ENCODE measurements around the gene IRF4.
A peak's percentile ranks its signal among the peaks of the same experiment; 100 is the strongest.

The IRF4 gene

GRCh38 chr6:445571-446417 lies 54.2 kb downstream of the IRF4 start:
- DNase-seq: no peak

DNA sequence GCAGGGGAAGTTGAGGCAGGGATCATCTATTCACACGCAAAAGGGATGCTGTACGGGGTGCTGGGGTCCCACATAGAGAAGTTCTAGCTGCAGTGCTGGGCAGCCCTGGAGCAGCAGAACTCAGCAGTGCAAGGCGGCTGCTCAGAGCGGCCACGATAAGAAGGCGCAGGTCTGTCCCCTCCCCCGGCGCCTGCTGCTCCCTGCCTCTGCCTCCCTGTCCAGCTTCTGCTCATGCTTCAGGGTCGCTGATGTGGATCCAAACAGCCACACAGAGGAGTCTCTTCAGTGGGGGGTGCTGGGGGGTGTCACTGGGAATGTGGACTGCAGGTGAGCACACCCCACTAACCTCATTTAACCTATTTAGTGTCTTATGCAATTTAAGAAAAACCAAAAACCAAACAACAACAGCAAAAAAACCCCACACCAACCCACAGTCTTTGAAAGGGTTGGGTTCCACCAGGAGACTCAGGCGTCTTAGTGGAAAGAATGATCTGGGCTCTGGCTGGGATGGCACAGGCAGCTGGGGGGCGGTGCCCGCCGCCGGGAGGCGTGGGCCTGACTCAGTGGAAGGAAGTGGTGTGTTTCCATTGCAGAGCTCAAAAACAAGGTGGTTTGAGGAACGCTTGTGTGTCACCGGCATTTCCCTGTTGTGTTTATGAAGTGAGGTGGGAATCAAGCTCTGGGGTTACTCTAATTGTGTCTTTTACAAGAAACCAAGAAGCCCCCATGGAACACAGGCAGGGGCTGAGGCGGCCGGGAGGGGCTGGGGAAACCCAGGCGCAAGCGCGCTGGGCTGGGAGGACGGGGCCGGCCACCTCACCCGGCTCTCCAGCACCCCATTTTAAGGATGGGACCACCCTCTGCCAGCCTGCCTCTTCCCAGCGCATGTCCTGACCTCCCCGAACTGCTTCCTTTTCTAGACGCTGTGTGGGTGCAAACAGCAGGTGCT lies 55.1 kb downstream of the IRF4 start:
- DNase-seq: peak; percentile 92

DNA sequence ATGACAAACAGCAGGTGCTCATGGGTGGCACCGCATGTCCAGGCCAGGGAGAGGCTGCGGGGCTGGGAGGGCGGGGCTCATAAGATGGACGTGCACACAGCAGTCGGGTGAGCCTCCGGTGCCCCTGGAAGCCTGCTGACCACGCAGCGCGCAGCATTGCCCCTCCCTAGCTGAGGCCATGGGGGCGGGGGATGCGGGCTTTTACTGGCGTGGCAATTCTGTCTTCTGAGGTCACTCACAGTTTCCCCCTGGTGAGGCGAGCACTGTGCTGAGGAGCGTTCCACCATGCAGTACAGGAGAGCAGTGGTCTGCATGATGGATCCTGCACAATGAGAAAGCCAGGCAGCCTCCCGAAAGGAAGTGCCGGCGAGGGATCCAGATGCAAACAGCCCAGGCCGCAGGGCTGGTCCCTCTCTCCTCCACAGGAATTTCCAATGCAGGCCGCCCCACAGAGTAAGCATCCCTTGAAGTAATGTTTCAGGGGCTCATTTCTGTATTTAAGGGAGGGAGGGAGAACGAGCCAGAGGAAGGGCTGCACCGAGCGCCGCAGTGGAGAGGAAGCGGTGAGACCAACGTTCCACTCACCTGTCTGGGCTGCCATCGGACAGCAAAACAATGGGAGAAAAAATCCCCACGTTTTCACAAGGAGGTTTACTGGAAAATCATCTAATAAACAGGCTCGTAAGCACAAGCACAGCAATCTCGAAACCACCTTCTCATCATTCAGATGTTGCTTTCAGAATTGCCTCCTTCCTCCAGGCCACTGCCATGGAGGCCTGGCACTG lies 56.0 kb downstream of the IRF4 start:
- DNase-seq: peak; percentile 70

DNA sequence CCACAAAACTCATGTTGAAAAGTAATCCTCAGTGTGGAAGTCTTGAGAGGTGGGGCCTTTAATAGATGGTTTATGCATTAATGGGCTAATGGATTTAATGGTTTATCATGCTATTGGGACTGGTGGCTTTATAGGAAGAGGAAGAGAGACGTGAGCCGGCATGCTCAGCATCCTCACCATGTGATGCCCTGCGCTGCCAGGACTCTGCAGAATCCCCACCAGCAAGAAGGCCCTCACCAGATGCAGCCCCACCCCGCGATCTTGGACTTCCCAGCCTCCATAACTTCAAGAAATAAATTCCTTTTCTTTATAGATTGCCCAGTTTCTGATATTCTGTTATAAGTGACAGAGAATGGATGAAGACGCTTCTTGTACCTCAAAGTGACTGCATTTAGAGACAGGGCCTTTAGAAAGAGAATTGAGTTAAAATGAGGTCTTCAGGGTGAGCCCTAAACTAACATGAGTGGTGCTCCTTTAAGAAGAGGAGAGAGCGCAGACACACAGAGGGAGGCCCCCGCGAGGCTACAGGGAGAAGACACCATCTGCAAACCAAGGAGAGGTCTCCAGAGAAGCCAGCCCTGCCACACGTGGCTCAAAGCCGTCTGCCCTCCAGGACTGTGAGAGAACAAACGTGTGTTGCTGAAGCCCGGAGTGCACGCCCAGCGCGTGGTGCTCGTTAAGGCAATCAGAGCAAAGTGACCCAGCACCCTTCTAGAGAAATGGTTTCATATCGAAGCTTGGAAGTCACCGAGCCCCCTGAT lies 56.9 kb downstream of the IRF4 start:
- DNase-seq: no peak

GRCh38 chr6:449057-449430 lies 57.5 kb downstream of the IRF4 start:
- DNase-seq: no peak

DNA sequence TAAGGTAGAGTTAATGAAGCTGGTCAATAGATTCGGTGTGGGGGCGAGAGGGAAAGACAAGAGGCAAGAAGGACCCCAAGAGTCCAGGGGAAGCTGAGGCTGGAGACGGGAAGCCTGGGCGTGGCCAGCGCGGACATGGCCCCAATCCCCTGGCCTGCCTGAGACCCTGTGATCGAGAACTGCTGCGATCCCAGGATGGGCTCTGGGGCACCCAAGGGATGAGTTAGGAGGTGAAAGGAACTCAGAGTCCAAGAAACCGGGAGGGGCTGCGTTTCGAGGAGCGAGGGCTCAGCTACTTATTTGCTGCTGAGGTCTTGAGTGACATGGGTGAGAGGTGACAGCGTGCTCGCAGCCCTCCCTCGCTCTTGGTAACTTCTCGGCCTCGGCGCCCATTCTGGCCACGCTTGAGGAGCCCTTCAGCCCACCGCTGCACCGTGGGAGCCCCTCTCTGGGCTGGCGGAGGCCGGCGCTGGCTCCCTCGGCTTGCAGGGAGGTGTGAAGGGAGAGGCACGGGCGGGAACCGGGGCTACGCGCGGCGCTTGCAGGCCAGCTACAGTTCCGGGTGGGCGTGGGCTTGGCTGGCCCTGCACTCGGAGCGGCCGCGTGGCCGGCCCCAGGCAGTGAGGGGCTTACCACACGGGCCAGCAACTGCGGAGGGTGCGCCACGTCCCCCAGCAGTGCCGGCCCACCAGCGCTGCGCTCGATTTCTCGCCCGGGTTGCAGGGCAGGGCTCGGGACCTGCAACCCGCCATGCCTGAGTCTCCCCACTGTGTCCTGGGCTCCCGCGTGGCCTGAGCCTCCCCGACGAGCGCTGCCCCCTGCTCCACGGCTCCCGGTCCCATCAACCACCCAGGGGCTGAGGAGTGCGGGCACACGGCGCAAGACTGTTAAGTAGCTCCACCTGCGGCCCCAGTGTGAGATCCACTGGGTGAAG lies 58.2 kb downstream of the IRF4 start:
- no peak for DNase-seq

GRCh38 chr6:451336-451735 lies 59.8 kb downstream of the IRF4 start:
- DNase-seq: no peak

GRCh38 chr6:451847-452246 lies 60.3 kb downstream of the IRF4 start:
- DNase-seq: no peak

- DNase-seq: no peak
These were observed 60.9 kb downstream of the IRF4 start for GRCh38 chr6:452301-453067.

DNA sequence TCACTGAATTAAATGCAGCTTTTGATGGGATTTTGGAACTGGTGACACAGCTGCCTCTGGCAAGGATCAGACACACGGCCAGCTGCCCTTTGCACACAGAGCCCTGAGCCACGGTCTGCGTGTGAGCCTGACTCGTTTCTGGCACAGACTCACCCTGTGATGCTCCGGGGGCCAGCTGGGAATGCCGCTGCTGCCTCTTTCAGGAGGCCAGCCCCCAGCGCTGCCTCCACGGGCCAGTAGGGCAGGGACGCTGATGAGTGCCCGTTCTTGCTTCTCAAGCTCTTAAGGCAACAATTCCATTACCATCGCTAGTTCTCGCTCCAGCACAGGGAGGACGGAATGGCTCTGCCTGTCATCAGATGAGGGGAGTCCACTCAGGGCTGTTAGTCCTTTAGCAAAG lies 61.6 kb downstream of the IRF4 start:
- no peak for DNase-seq

- DNase-seq: no peak
These were observed 62.8 kb downstream of the IRF4 start for GRCh38 chr6:454148-454991.

DNA sequence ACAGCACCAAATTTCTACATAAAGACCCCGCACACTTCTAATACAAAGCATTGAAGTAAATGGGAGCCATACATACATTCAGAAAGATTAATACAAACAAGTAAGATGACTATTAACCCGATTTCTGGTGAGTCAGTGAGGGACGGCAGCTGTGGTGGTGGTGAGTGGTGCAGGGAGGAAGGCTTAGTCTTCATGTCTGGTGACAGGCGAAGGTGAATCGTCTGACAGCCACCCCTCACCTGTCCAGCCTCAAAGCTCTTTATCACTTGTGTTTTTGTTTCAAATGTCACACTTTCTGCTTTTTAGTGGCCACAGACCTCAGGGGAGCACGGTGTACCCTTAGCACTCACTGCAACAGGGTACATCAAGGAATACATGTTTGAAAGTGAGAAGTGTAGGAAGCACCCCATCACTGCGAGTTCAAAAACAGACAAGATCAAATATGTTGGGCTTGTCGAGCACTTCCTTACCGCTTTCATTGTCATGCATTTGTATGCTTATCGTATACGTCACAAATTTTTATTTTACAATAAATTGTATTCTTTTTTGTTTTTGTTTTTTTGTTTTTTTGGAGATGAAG lies 63.5 kb downstream of the IRF4 start:
- no peak for DNase-seq

DNA sequence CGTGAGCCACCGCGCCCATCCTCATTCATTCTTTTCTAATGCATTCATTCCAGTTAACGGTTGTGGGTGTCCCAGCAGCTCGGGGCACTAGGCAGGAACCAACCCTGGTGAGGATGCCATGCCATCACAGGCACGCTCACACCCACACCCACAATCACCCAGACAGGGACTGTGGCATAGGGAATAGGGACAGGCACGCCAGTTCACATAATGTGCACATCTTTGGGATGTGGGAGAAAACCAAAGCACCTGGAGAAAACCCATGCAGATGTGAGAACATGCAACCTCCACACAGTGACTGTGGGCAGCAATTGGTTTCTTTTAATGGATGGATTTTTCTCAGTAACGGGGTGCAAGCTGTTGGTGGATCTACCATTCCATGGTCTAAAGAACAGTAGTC lies 64.3 kb downstream of the IRF4 start:
- DNase-seq: no peak

GRCh38 chr6:456358-456867 lies 64.9 kb downstream of the IRF4 start:
- DNase-seq: no peak

DNA sequence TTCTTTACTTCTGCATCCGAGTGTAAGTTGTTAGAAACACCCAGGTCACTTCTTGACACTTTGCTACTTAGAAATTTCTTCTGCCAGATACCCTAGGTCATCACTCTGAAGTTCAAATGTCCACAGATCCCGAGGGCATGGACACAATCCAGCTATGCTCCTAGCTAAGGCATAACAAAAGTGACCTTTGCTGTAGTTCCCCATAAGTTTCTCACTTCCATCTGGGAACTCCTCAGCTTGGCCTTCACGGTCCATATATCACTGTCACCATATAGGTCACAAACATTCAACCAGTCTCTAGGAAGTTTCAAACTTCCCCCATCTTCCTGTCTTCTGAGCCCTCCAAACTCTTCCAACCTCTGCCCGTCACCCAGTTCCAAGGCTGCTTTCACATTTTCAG lies 65.3 kb downstream of the IRF4 start:
- DNase-seq: no peak

Data from activated CD4-positive, alpha-beta T cell treated with anti-CD3 and anti-CD28 coated beads, Interleukin-2, amount 50 U/mL, for 16 hours (primary cell).